BLaER1 treated with 17β-estradiol and CSF1 and Interleukin-3, amounts not matched to agents 10 nM and 100 nM (cell line): ENCODE data around the gene FOXP1.

Source experiments
- H3K27ac ChIP-seq, 11 experiments: shearing (Covaris generic); formaldehyde crosslinking; 2 replicates each; pipeline ENCODE4 v1.8.1; 2022
- H3K27me3 ChIP-seq, 11 experiments: shearing (Covaris generic); formaldehyde crosslinking; 2 replicates each; pipeline ENCODE4 v1.8.1; 2022
- H3K36me3 ChIP-seq, 11 experiments: shearing (Covaris generic); formaldehyde crosslinking; 2 replicates each; pipeline ENCODE4 v1.8.1; 2022
- H3K4me1 ChIP-seq, 10 experiments: shearing (Covaris generic); formaldehyde crosslinking; 2 replicates each; pipeline ENCODE4 v1.8.1; 2022
- H3K4me2 ChIP-seq, 11 experiments: shearing (Covaris generic); formaldehyde crosslinking; 2 replicates each; pipeline ENCODE4 v1.8.1; 2022
- H3K4me3 ChIP-seq, 10 experiments: shearing (Covaris generic); formaldehyde crosslinking; 2 replicates each; pipeline ENCODE4 v1.8.1; 2022
- H3K9ac ChIP-seq, 11 experiments: shearing (Covaris generic); formaldehyde crosslinking; 2 replicates each; pipeline ENCODE4 v1.8.1; 2022
- H3K9me3 ChIP-seq, 11 experiments: shearing (Covaris generic); formaldehyde crosslinking; replicated peaks in 1 of 11; 2 replicates each; pipeline ENCODE4 v1.8.1; 2022
- H4K20me1 ChIP-seq, 11 experiments: shearing (Covaris generic); formaldehyde crosslinking; 2 replicates each; pipeline ENCODE4 v1.8.1; 2022
- Cebpa-rat ChIP-seq, 11 experiments: shearing (Covaris generic); IDR thresholded peaks; 2 replicates each; pipeline ENCODE4 v1.8.1; 2022

FOXP1 gene

DNA sequence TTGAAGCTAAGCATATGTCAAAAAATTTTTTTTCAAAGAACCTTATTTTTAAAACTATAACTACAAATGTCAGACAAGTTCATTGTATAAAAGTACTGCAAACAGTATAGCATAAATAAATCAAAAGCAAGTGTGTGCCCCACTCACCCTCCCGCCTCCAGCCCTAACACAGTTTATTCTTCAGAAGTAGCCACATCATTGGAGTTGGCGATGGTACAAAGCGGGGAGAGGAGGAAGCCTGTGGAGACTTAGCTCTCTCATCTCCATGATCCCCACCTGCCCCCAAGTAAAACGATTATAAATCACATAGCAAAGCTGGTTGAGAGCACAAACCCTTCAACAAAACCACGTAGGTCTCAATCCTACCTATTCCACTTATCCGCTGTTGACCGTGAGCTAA lies 33.6 kb downstream of the FOXP1 start:
- Histone ChIP-seq H3K4me2 (no peak overlapping the region), H3K9ac (no peak overlapping the region), H4K20me1 (no peaks in the 10 kb centered on the region), H3K27me3 (no peaks in the 10 kb centered on the region), H3K9me3 (0 out of 22 replicates have a peak, but pooled peaks cover 0 to 7% (median 0%) of the 10 kb centered on the region in 11 experiments), H3K4me3 (no peak overlapping the region), H3K36me3 (no peaks in the 10 kb centered on the region), H3K4me1 (peaks cover 0 to 46% (median 27%) of the 10 kb centered on the region in 10 experiments; a peak in 13 of 20 replicates), H3K27ac (no peak overlapping the region)
- TF ChIP-seq Cebpa-rat (IDR thresholded peaks at IDR 0.05) = no peak

- no peaks in the 10 kb centered on the region for H3K36me3 ChIP-seq
- H3K27me3 ChIP-seq = no peaks in the 10 kb centered on the region
- no peak overlapping the region for H3K4me3 ChIP-seq
- no peaks in the 10 kb centered on the region for H4K20me1 ChIP-seq
- H3K27ac ChIP-seq = peak overlapping the region in 5 of 11 experiments; percentile 52 to 72 (median 57); a peak in 6 of 22 replicates
- TF ChIP-seq Cebpa-rat (IDR thresholded peaks at IDR 0.05) = no peak
- H3K9ac ChIP-seq = no peak overlapping the region
- 0 out of 22 replicates have a peak, but pooled peaks cover 0 to 7% (median 0%) of the 10 kb centered on the region in 11 experiments for H3K9me3 ChIP-seq
- peak overlapping the region in 5 of 11 experiments; percentile 67 to 93 (median 75); a peak in 7 of 22 replicates for H3K4me2 ChIP-seq
- peaks cover 0 to 45% (median 27%) of the 10 kb centered on the region in 10 experiments; a peak in 13 of 20 replicates for H3K4me1 ChIP-seq
Measured at GRCh38 chr3:71548705-71549384, 34.7 kb downstream of the FOXP1 start.

GRCh38 chr3:71547249-71548198 lies 36.0 kb downstream of the FOXP1 start:
- Histone ChIP-seq H3K4me2 (peak overlapping the region in 8 of 11 experiments; percentile 45 to 93 (median 70); a peak in 16 of 22 replicates), H3K36me3 (no peaks in the 10 kb centered on the region), H4K20me1 (no peaks in the 10 kb centered on the region), H3K4me3 (0 out of 20 replicates have a peak overlapping the region, but pooled peaks of 1 of the 10 experiments have one; percentile 10), H3K27ac (peak overlapping the region in 9 of 11 experiments; percentile 7 to 72 (median 52); a peak in 16 of 22 replicates), H3K9me3 (0 out of 22 replicates have a peak, but pooled peaks cover 0 to 7% (median 0%) of the 10 kb centered on the region in 11 experiments), H3K27me3 (no peaks in the 10 kb centered on the region), H3K4me1 (peaks cover 11 to 57% (median 38%) of the 10 kb centered on the region in 10 experiments), H3K9ac (peak overlapping the region in 6 of 11 experiments; percentile 6 to 29 (median 14); a peak in 5 of 22 replicates)
- peak in 3 of 11 experiments; percentile 38 to 61 (median 50); a peak in 4 of 22 replicates for TF ChIP-seq Cebpa-rat (IDR thresholded peaks at IDR 0.05)

- peak overlapping the region in 9 of 11 experiments; percentile 7 to 72 (median 52); a peak in 16 of 22 replicates for H3K27ac ChIP-seq
- H3K4me1 ChIP-seq = peaks cover 18 to 64% (median 45%) of the 10 kb centered on the region in 10 experiments
- no peak overlapping the region for H3K4me3 ChIP-seq
- H4K20me1 ChIP-seq = no peaks in the 10 kb centered on the region
- H3K4me2 ChIP-seq = peak overlapping the region in 8 of 11 experiments; percentile 45 to 93 (median 70); a peak in 17 of 22 replicates
- TF ChIP-seq Cebpa-rat (IDR thresholded peaks at IDR 0.05) = no peak
- H3K9me3 ChIP-seq = 0 out of 22 replicates have a peak, but pooled peaks cover 0 to 7% (median 0%) of the 10 kb centered on the region in 11 experiments
- H3K36me3 ChIP-seq = no peaks in the 10 kb centered on the region
- peak overlapping the region in 4 of 11 experiments; percentile 6 to 22 (median 11); a peak in 5 of 22 replicates for H3K9ac ChIP-seq
- H3K27me3 ChIP-seq = no peaks in the 10 kb centered on the region
Measured at GRCh38 chr3:71546821-71547220, 36.7 kb downstream of the FOXP1 start.

DNA sequence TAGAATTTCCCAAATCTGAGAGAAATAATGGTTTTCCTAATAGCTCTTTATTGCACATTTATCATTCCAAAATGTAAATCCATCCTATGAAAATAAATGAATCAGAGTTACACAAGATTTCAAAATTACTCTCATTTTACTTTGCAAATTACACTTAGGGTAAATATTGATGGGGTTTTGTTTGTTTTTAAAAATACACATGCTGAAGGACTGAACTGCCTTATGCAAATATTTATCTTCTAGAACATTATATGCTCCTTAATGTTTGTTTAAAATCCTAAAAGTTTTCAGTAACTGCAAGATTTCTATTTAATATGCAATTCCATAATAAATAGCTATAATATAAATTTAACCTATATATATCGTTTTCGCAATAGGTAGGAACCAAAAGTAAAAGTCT lies 38.2 kb downstream of the FOXP1 start:
- Histone ChIP-seq H3K27ac (no peak overlapping the region), H3K4me3 (no peak overlapping the region), H3K9ac (no peak overlapping the region), H3K4me2 (peak overlapping the region in 2 of 11 experiments; percentile 67 to 74; a peak in 2 of 22 replicates), H4K20me1 (no peaks in the 10 kb centered on the region), H3K4me1 (peaks cover 26 to 74% (median 52%) of the 10 kb centered on the region in 10 experiments), H3K36me3 (no peaks in the 10 kb centered on the region), H3K9me3 (0 out of 22 replicates have a peak, but pooled peaks cover 0 to 7% (median 0%) of the 10 kb centered on the region in 11 experiments), H3K27me3 (no peaks in the 10 kb centered on the region)
- TF ChIP-seq Cebpa-rat (IDR thresholded peaks at IDR 0.05) = no peak

- no peaks in the 10 kb centered on the region for H3K36me3 ChIP-seq
- H3K9ac ChIP-seq = no peak overlapping the region
- H3K4me3 ChIP-seq = no peak overlapping the region
- peak overlapping the region; percentile 57 to 88 (median 79) for H3K4me2 ChIP-seq
- H3K9me3 ChIP-seq = peaks cover 0 to 7% (median 0%) of the 10 kb centered on the region in 11 experiments; a peak in 1 of 22 replicates
- peaks cover 26 to 69% (median 51%) of the 10 kb centered on the region in 10 experiments for H3K4me1 ChIP-seq
- peak overlapping the region in 5 of 11 experiments; percentile 36 to 63 (median 51); a peak in 4 of 22 replicates for H3K27ac ChIP-seq
- no peaks in the 10 kb centered on the region for H4K20me1 ChIP-seq
- TF ChIP-seq Cebpa-rat (IDR thresholded peaks at IDR 0.05) = no peak
- H3K27me3 ChIP-seq = no peaks in the 10 kb centered on the region
Measured at GRCh38 chr3:71543371-71544016, 40.0 kb downstream of the FOXP1 start.

DNA sequence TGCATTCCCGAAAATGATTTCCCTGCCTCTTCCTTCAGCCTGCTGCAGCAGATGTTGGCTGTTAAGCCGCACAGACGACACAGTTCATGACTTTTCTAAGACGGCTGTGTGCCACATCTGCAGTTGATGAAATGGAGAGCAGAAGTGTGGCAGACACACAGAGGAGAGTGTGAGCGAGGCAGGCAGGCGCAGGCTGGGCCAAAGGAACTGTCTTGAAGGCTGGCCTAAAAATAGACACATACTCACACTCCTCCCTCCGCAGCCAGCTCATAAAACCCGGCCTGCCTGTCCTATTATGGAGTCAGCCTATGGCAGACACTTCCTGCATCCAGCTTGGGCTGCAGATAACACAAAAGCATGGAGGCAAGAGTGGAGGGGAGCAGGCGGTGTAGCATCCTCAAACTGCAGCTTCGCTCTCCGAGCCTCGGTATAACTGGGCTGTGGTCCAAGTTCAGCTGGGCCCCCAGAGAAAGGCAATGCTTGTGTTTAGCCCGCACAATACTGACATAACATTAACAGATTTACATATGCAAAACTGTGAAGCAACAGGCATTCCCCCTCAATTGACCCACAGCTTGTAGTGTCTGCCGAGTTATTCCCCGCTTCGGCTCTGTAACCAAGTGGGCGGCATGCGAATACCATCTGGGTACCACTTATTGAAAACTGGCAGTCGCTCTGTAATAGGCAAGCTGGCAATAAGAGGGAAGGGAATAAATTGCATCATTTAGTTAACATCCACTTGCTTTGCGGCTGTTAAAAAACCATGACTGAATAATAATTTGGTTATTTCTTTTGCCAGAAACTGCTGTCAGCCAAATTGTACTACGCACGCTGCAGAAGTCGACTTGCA lies 40.8 kb downstream of the FOXP1 start:
- Histone ChIP-seq H3K27ac (peak overlapping the region in 10 of 11 experiments; percentile 25 to 63 (median 46); a peak in 18 of 22 replicates), H3K36me3 (no peaks in the 10 kb centered on the region), H3K9me3 (peaks cover 0 to 7% (median 0%) of the 10 kb centered on the region in 11 experiments; a peak in 1 of 22 replicates), H4K20me1 (no peaks in the 10 kb centered on the region), H3K4me1 (peaks cover 26 to 62% (median 45%) of the 10 kb centered on the region in 10 experiments), H3K27me3 (no peaks in the 10 kb centered on the region), H3K9ac (peak overlapping the region in 10 of 11 experiments; percentile 1 to 53 (median 32); a peak in 13 of 22 replicates), H3K4me3 (peak overlapping the region in 5 of 10 experiments; percentile 11 to 55 (median 21); a peak in 6 of 20 replicates), H3K4me2 (peak overlapping the region; percentile 57 to 88 (median 79))
- TF ChIP-seq Cebpa-rat (IDR thresholded peaks at IDR 0.05) = no peak
